ENCODE results near the gene LRRC10.

LRRC10 gene

DNA sequence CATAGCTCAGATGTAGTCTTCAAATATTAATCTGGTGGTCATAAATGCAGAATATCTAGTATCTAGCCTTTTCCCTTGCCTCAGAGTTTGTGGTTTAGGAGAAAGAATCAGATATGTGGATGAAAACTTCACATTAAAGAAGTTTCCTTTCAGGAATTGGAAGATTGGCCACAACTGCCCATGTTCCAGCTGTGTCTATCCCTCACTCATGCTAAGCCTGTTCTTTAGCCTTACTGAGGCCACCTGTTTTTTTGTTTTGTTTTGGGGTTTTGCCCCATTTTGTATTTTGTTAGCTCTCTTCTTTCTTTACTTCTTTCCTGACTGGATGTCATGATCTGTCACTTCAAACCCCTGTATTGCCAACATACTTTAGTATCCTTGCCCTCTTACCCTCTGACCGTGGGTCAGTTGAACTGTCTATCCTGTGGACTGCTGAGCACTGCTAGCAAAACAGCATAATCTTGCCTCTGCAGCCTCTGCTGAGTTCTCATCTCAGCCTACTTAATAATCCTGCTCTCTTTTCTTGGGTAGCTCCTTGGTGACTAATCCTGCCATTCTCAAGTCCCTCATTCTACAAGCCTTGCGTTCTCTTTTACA, 47.4 kb downstream of the LRRC10 start:
- no peak for DNase-seq
